Breast epithelium (tissue), 4 donors: ENCODE measurements around the gene IQGAP3. TPM values are rescaled to one million over a fixed set of nuclear protein-coding genes. Genes with fewer than 3 reads are reported as not detected.

ENCODE experiments used
- DNase-seq, 2 donors: peaks; one replicate each; pipeline ENCODE4 v3.0.0-alpha.2; 2019; ENCODE audit warnings: low spot score in 2 of 2
- H3K27ac ChIP-seq, 2 donors: fragments of 200-600 bp; sonication (generic) in 1 of 2; one replicate each; pipeline ENCODE4 v1.5.1; 2016 to 2019; ENCODE audit warnings: mild to moderate bottlenecking in 1 of 2
- H3K27me3 ChIP-seq, 2 donors: fragments of 200-600 bp; sonication (generic) in 1 of 2; one replicate each; pipeline versions ENCODE4 v1.5.1 to v1.6.0; 2017 to 2019; ENCODE audit warnings: control low read depth in 1 of 2, mild to moderate bottlenecking in 1 of 2
- H3K36me3 ChIP-seq: fragments of 200-600 bp; one replicate; pipeline ENCODE4 v1.5.1; 2019
- H3K4me1 ChIP-seq, 2 donors: fragments of 200-600 bp; sonication (generic); one replicate each; pipeline ENCODE4 v1.5.1; 2016 to 2019; ENCODE audit warnings: control low read depth in 1 of 2
- H3K4me3 ChIP-seq, 3 donors: fragments of 200-600 bp; sonication (generic); 1 replicate in 2 of 3; 2 replicates in 1 of 3; pipeline ENCODE4 v1.5.1; 2016 to 2019; ENCODE audit warnings: mild to moderate bottlenecking in 3 of 3, moderate library complexity in 2 of 3
- H3K9me3 ChIP-seq, 2 donors: fragments of 200-600 bp; sonication (generic) in 1 of 2; one replicate each; pipeline ENCODE4 v1.5.1; 2016 to 2019; ENCODE audit warnings: control low read depth in 1 of 2
- POLR2A ChIP-seq: fragments of 450-650 bp; IDR thresholded peaks from one replicate; pipeline ENCODE4 v1.6.1; 2016; ENCODE audit warnings: antibody characterized with exemption, mild to moderate bottlenecking, moderate library complexity
- POLR2AphosphoS5 ChIP-seq, 3 donors: sonication (generic); formaldehyde crosslinking; IDR thresholded peaks; one replicate each; pipeline ENCODE4 v1.6.1; 2017; ENCODE audit warnings: antibody characterized with exemption in 3 of 3
- intact Hi-C: fragments of 100-400 bp; cut with DNase I; formaldehyde crosslinking; loops from one replicate; pipeline ENCODE4 v1.15.1; 2023; ENCODE audit warnings: low total_unique reads
- total RNA-seq, 3 donors: library from RNA; depleted of rRNA; stranded (reverse); fragments of >200 nt; gene quantifications; one replicate each; pipeline ENCODE4 v1.1.0, GENCODE V29; 2016
- TF ChIP-seq, protein P1 (sequence below), 3 donors: fragments of 450-650 bp; IDR thresholded peaks; one replicate each; pipeline ENCODE4 v1.5.1; 2016 to 2017; ENCODE audit warnings: antibody characterized with exemption in 3 of 3, mild to moderate bottlenecking in 3 of 3, moderate library complexity in 3 of 3

IQGAP3 gene
- total RNA-seq, 3 donors from 2014 or later = under 0.01 to 1.4 (median 0.15) TPM

DNA sequence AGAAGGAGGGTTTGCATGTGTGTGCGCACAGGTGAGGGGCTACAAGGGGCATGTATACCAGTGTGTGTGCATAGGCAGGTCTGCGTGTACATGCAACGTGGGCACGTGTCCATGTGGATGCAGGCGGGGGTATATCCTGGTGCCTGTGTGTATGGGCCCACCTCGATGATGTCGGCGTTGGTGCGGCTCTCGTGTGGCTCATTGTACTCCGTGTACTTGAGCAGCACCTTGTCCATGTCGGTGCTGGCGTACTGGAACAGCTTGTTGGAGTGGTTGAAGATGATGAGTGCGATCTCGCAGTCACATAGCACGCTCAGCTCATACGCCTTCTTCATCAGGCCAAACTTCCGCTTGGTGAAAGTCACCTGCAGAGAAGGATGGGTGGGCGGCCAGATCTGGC is 90.1 kb downstream of the IQGAP3 start:
- H3K27me3 ChIP-seq = no peaks in the 10 kb centered on the region
- no peak for DNase-seq
- H3K4me3 ChIP-seq = no peak overlapping the region
- intact Hi-C loops = no loop called here
- H3K27ac ChIP-seq = no peak overlapping the region
- peaks cover 20% of the 10 kb centered on the region for H3K36me3 ChIP-seq
- H3K9me3 ChIP-seq = no peaks in the 10 kb centered on the region
- H3K4me1 ChIP-seq = peaks cover 0 to 11% of the 10 kb centered on the region in 2 donors
- TF ChIP-seq POLR2A (no peak), POLR2AphosphoS5 (IDR thresholded peaks at IDR 0.05) (no peak)
- TF ChIP-seq, protein P1, sequence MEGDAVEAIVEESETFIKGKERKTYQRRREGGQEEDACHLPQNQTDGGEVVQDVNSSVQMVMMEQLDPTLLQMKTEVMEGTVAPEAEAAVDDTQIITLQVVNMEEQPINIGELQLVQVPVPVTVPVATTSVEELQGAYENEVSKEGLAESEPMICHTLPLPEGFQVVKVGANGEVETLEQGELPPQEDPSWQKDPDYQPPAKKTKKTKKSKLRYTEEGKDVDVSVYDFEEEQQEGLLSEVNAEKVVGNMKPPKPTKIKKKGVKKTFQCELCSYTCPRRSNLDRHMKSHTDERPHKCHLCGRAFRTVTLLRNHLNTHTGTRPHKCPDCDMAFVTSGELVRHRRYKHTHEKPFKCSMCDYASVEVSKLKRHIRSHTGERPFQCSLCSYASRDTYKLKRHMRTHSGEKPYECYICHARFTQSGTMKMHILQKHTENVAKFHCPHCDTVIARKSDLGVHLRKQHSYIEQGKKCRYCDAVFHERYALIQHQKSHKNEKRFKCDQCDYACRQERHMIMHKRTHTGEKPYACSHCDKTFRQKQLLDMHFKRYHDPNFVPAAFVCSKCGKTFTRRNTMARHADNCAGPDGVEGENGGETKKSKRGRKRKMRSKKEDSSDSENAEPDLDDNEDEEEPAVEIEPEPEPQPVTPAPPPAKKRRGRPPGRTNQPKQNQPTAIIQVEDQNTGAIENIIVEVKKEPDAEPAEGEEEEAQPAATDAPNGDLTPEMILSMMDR (IDR thresholded peaks at IDR 0.05) = no peak

DNA sequence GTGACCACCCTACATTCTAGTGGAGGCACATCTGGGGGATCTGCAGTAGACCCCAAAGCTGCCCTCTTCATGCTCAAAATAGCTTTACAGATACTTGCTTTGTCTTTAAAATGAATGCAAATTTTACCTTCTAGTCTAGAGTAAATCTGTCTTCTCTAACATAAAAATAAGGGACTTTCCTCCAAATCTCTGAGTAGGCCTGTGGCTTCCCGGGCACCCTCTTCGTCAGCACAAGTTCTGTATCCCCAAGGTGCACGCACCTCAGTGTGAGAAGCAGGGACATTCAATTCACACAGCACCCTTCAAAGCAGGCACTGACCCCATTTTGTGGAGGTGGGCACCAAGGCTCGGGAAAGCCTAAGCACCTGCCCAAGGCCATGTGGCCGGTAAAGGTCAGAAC is 90.8 kb downstream of the IQGAP3 start:
- TF ChIP-seq, protein P1 (IDR thresholded peaks at IDR 0.05) = no peak
- no peak for TF ChIP-seq POLR2A
- no peak for TF ChIP-seq POLR2AphosphoS5 (IDR thresholded peaks at IDR 0.05)
- no peaks in the 10 kb centered on the region for H3K27me3 ChIP-seq
- intact Hi-C loops = no loop called here
- H3K4me3 ChIP-seq = no peak overlapping the region
- H3K4me1 ChIP-seq = peaks cover 0 to 16% of the 10 kb centered on the region in 2 donors
- peak overlapping the region in 1 of 2 donors; percentile 34 for H3K27ac ChIP-seq
- no peak for DNase-seq
- peaks cover 20% of the 10 kb centered on the region for H3K36me3 ChIP-seq
- H3K9me3 ChIP-seq = no peaks in the 10 kb centered on the region

GRCh38 chr1:156480411-156481192 is 91.8 kb downstream of the IQGAP3 start:
- Histone ChIP-seq H3K36me3 (peaks cover 20% of the 10 kb centered on the region), H3K27me3 (no peaks in the 10 kb centered on the region), H3K4me3 (no peak overlapping the region), H3K4me1 (peaks cover 0 to 16% of the 10 kb centered on the region in 2 donors), H3K27ac (peak overlapping the region; percentile 33 to 84), H3K9me3 (no peaks in the 10 kb centered on the region)
- DNase-seq = no peak
- TF ChIP-seq, protein P1 (IDR thresholded peaks at IDR 0.05) = peak in 2 of 3 donors; percentile 22 to 37
- TF ChIP-seq POLR2A = no peak
- intact Hi-C loops = no loop called here

GRCh38 chr1:156480016-156480370 is 92.4 kb downstream of the IQGAP3 start:
- intact Hi-C loops = no loop called here
- peaks cover 20% of the 10 kb centered on the region for H3K36me3 ChIP-seq

More at GRCh38 chr1:156480016-156480370, 92.4 kb downstream of the IQGAP3 start:
- Histone ChIP-seq H3K4me3 (no peak overlapping the region), H3K9me3 (no peaks in the 10 kb centered on the region), H3K27me3 (no peaks in the 10 kb centered on the region), H3K4me1 (peaks cover 0 to 13% of the 10 kb centered on the region in 2 donors), H3K27ac (peak overlapping the region in 1 of 2 donors; percentile 84)
- TF ChIP-seq, protein P1 (IDR thresholded peaks at IDR 0.05) = no peak
- TF ChIP-seq POLR2AphosphoS5 (IDR thresholded peaks at IDR 0.05) = no peak
- TF ChIP-seq POLR2A = no peak
- no peak for DNase-seq
